PC-3 (cell line): ENCODE measurements around the gene MAGI2.

ENCODE experiments used
- CTCF ChIP-seq: fragments of 300-600 bp; sonication (generic); conservative IDR thresholded peaks from 2 replicates; pipeline ENCODE4 v1.5.1; 2017; ENCODE audit warnings: antibody characterized with exemption, low read depth, mild to moderate bottlenecking, low read length
- EZH2 ChIP-seq: fragments of 300-600 bp; sonication (generic); IDR thresholded peaks from one replicate; pipeline ENCODE4 v1.6.1; 2017; ENCODE audit warnings: antibody characterized with exemption, mild to moderate bottlenecking, low read length; ENCODE audit not compliant: unreplicated experiment

- no peak for TF ChIP-seq CTCF
- no peak for TF ChIP-seq EZH2
Measured at GRCh38 chr7:78264105-78264504, 1189.4 kb downstream of the MAGI2 start.
